Heart right ventricle (tissue), 16 donors: ENCODE measurements around the gene SRP14. TPM values are rescaled to one million over a fixed set of nuclear protein-coding genes. Genes with fewer than 3 reads are reported as not detected.
A peak's percentile ranks its signal among the peaks of the same experiment; 100 is the strongest.

Source experiments
- ATAC-seq, 8 donors: fragments of 200-7000 bp; cut with Tn5 transposase; one replicate each; pipeline ENCODE4 v1.9.1; 2020; ENCODE audit warnings: mild to moderate bottlenecking in 8 of 8, moderate library complexity in 8 of 8, moderate number of reproducible peaks in 1 of 8
- DNase-seq, 2 donors: peaks; one replicate each; pipeline ENCODE4 v3.0.0-alpha.2; 2020
- H3K27ac ChIP-seq, 10 donors: fragments of 200-600 bp; sonication (generic) in 2 of 10; one replicate each; pipeline versions ENCODE4 v1.5.0 to v1.8.0; 2020 to 2022; ENCODE audit warnings: mild to moderate bottlenecking in 3 of 10
- H3K27me3 ChIP-seq, 7 donors: fragments of 200-600 bp; one replicate each; pipeline ENCODE4 v1.8.0; 2021 to 2022; ENCODE audit warnings: mild to moderate bottlenecking in 2 of 7
- H3K36me3 ChIP-seq, 9 donors: fragments of 200-600 bp; sonication (generic) in 1 of 9; one replicate each; pipeline versions ENCODE4 v1.5.0 to v1.8.0; 2020 to 2022; ENCODE audit warnings: mild to moderate bottlenecking in 2 of 9
- H3K4me1 ChIP-seq, 9 donors: fragments of 200-600 bp; sonication (generic) in 1 of 9; one replicate each; pipeline versions ENCODE4 v1.5.0 to v1.8.0; 2020 to 2022; ENCODE audit warnings: mild to moderate bottlenecking in 4 of 9
- H3K4me3 ChIP-seq, 10 donors: fragments of 200-600 bp; sonication (generic) in 2 of 10; one replicate each; pipeline versions ENCODE4 v1.5.0 to v1.8.0; 2020 to 2022; ENCODE audit warnings: mild to moderate bottlenecking in 7 of 10, moderate library complexity in 2 of 10
- H3K9me3 ChIP-seq, 11 donors: fragments of 200-600 bp in 10 of 11; sonication (generic) in 2 of 11; one replicate each; pipeline versions ENCODE4 v1.5.0 to v1.8.0; 2013 to 2022; ENCODE audit warnings: mild to moderate bottlenecking in 2 of 11, control low read depth in 1 of 11, moderate library complexity in 1 of 11
- WGBS, 2 donors: extraction: QIAGEN DNeasy Blood & Tissue Kit; methylation state at CpG; one replicate each; pipeline ENCODE4 v1.1.7; 2013; ENCODE audit warnings: inconsistent platforms in 1 of 2; 5-methylcytosine and 5-hydroxymethylcytosine counted together
- intact Hi-C, 10 donors: fragments of 100-400 bp; cut with DNase I; formaldehyde crosslinking; loops; one replicate each; pipeline versions ENCODE4 v1.11.1 to v1.14.2; 2022
- polyA plus RNA-seq, 2 donors: library from polyadenylated mRNA; stranded (reverse); fragments of 200-250 nt; gene quantifications; one replicate each; pipeline ENCODE4 v1.2.3, GENCODE V29; 2013
- total RNA-seq, 10 donors: library from RNA; stranded (reverse); fragmentation: NEBNext Ultra II Directional in 3 of 10; extraction: Animal tissue kit (Norgen Biotek cat#: 25700) in 3 of 10; gene quantifications; one replicate each; pipeline versions ENCODE4 v1.2.1 to v1.2.4, GENCODE V29; 2021 to 2023
- TF ChIP-seq, protein P1 (sequence below), 9 donors: fragments of 200-600 bp; sonication (generic) in 2 of 9; IDR thresholded peaks; one replicate each; pipeline versions ENCODE4 v1.5.0 to v1.8.0; 2021 to 2022; ENCODE audit warnings: antibody characterized with exemption in 9 of 9, mild to moderate bottlenecking in 5 of 9, moderate library complexity in 1 of 9
- donor health status: Arrhythmogenic right ventricular cardiomyopathy.
- donor health status: ischemic (EF 13 %, LVEDD 7.1; RV severe dilation, severe dysfunction).
- donor health status: healthy with polysubstance abuse.
- donor health status: DM: no; HTN: yes; CAD: no.
- donor health status: DM: no; HTN: no; CAD: no.
- donor health status: ischemic (EF 25% LVEDD 6.9; RV normal size, moderate dysfunction).
- donor health status: ischemic (EF 25% LVEDD 5.7; RV mildly dilated, moderate dysfunction).
- donor health status: healthy.
- donor health status: DM: yes; HTN: yes; CAD: no.
- donor health status: Ischemic cardiomyopathy.
- donor health status: ischemic (EF 35%, LVEDD 5.7; RV mildly dilated, moderate dysfunction).
- donor health status: nonischemic (EF 11% LVEDD 7.7; RV severe dilation, severe dysfunction).
- donor health status: DM: yes; HTN: yes; CAD: no.
- donor health status: PGD.
- donor health status: ischemic (EF 29% LVEDD 5.4; RV normal size, mild dysfunction).
- donor health status: nonischemic (EF 23%, LVEDD 6.1; RV moderate dilation, normal function).

The SRP14 gene
- total and polyA plus RNA-seq, 12 donors, result 189 to 699 (median 216) TPM

DNA sequence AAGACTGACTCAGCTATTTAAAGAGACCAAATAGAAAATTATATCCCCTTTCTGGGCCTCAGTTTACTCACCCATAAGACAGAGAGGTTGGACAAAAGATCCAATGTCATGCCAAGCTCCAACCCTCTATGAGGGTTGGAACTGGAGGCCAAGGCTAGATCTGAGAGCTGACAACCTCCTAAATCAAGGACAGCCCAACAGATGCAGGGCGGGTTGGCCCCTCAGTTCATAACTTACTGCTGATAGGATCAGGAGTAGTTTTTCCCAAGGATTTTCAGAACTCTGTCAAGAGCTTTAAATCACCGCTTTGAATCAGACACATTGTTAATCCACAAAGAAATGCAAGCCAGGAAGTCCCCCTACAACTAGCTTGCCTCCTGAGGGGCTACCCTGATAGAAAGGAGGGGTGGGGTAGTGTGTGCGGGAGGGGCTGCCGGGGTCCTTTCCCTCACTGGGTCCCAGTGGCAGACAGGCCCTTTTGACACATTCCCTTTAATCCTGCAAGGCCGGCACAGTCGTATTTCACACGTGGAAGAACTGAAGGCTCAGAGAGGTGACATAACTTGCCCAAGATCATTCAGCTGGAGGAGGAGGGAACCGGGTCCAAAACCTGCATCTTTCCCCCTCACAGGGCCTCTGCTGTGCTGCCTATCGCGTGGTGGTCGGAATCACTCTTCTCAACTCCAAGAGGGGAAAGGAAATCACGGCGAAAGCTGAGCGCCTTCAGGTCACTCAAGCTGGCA is 48.3 kb upstream of the SRP14 start:
- 60 to 68% methylated on average over 14 of the region's 14 CpGs for WGBS, 2 donors
- H3K4me3 ChIP-seq, result no peak overlapping the region
- no peaks in the 10 kb centered on the region for H3K9me3 ChIP-seq
- ATAC-seq (no peak), DNase-seq (no peak)
- no peak overlapping the region for H3K27ac ChIP-seq
- intact Hi-C loops, result loop anchor here in 1 of 10 donors (5.0 kb wide), 1 partner anchor 35 kb away; no protein-coding TSS in a partner anchor
- peaks cover 0 to 23% (median 0%) of the 10 kb centered on the region in 9 donors for H3K36me3 ChIP-seq
- H3K4me1 ChIP-seq, result peaks cover 15 to 70% (median 41%) of the 10 kb centered on the region in 9 donors
- TF ChIP-seq, protein P1, sequence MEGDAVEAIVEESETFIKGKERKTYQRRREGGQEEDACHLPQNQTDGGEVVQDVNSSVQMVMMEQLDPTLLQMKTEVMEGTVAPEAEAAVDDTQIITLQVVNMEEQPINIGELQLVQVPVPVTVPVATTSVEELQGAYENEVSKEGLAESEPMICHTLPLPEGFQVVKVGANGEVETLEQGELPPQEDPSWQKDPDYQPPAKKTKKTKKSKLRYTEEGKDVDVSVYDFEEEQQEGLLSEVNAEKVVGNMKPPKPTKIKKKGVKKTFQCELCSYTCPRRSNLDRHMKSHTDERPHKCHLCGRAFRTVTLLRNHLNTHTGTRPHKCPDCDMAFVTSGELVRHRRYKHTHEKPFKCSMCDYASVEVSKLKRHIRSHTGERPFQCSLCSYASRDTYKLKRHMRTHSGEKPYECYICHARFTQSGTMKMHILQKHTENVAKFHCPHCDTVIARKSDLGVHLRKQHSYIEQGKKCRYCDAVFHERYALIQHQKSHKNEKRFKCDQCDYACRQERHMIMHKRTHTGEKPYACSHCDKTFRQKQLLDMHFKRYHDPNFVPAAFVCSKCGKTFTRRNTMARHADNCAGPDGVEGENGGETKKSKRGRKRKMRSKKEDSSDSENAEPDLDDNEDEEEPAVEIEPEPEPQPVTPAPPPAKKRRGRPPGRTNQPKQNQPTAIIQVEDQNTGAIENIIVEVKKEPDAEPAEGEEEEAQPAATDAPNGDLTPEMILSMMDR (IDR thresholded peaks at IDR 0.05), result no peak
- no peaks in the 10 kb centered on the region for H3K27me3 ChIP-seq

DNA sequence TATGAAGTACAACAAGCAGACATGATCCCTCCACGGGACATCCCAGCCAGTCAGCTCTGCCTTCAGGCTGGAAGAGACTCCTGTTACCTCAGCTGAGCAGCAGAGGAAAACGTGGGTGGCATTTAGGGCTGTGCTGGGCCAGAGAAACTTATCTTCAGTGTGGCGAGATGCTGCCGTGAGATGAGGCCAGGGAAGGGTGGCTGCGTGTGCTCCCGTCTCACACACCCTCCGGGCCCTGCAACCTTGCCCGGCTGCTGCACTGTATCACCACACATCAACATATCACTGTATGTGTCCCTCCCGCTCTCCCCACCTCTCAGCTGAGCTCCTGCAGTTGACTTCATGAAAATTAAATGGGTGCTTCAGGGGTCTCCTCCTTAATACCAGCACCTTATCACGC is 46.3 kb upstream of the SRP14 start:
- Histone ChIP-seq H3K27me3 (no peaks in the 10 kb centered on the region), H3K4me3 (no peak overlapping the region), H3K4me1 (peaks cover 14 to 72% (median 45%) of the 10 kb centered on the region in 9 donors), H3K27ac (no peak overlapping the region), H3K9me3 (no peaks in the 10 kb centered on the region), H3K36me3 (peaks cover 0 to 7% (median 0%) of the 10 kb centered on the region in 9 donors)
- WGBS, 2 donors, result 47 to 54% methylated on average over 10 of the region's 10 CpGs
- ATAC-seq (no peak), DNase-seq (no peak)
- intact Hi-C loops, result loop anchor here in 1 of 10 donors (5.0 kb wide), 1 partner anchor 33 kb away; no protein-coding TSS in a partner anchor
- TF ChIP-seq, protein P1 (IDR thresholded peaks at IDR 0.05), result no peak

DNA sequence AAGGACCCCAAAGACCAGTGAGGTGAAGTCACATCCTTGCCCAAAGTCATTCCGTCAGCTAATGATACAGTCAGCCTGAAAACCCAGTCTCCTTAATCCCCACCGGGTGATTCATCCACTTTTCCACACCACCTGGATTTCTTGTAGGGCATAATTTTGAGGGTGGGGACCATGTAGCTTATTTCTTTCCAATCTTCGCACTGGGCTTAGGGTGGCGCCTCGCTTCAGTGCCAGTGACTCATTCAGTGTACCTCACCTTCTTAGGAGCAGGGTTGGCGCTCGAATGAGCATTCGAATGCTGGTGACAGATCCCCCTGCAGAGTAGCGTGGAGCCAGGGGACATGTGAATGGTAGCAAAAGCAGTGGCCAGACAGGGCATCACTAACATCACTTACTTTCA is 45.7 kb upstream of the SRP14 start:
- H3K4me1 ChIP-seq, result peaks cover 14 to 69% (median 44%) of the 10 kb centered on the region in 9 donors
- H3K27ac ChIP-seq, result no peak overlapping the region
- ATAC-seq, result no peak
- H3K36me3 ChIP-seq, result peaks cover 0 to under 1% (median 0%) of the 10 kb centered on the region in 9 donors
- intact Hi-C loops, result loop anchor here in 2 of 10 donors (5.0 kb wide), 2 partner anchors 32 to 37 kb away; no protein-coding TSS in a partner anchor
- TF ChIP-seq, protein P1 (IDR thresholded peaks at IDR 0.05), result no peak
- no peak overlapping the region for H3K4me3 ChIP-seq
- no peaks in the 10 kb centered on the region for H3K27me3 ChIP-seq
- 94 to 95% methylated on average over 9 of the region's 9 CpGs for WGBS, 2 donors
- DNase-seq, result no peak
- H3K9me3 ChIP-seq, result no peaks in the 10 kb centered on the region

DNA sequence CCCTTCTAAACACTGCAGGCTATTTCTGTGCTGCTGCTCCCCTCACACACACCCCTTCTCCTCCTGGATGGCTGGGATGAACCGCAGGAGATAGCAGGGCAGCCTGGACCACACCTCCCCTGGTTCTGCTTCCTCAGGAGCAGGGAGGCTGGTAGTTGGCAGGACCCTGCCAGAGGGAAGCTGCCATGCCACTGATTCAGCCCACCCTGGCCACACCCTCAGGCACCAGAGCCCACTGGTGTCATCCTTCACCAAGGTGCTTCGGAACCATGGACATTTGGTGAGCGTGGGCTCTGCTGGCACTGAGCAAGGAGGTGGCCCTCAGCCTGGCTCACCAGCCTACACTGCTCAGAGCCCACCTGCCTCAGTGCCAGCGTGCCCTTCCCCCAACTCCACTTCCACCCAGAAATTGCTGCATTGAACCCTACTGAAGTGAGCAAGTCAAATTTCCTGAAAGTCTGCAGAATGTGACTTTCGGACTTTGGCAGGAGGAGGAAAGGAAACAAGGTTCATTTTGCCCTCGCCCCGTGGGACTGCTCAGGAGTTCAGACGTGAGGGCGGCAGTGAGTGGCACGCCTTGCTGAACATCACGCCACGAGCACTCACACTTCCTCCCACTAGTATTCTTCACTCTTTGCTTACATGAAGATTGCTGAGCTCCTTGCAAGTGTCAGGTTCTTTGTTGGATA is 43.4 kb upstream of the SRP14 start:
- intact Hi-C loops, result loop anchor here in 1 of 10 donors (5.0 kb wide), 1 partner anchor 35 kb away; no protein-coding TSS in a partner anchor
- peak overlapping the region in 9 of 10 donors; percentile 21 to 52 (median 42) for H3K4me3 ChIP-seq
- H3K4me1 ChIP-seq, result peaks cover 8 to 46% (median 30%) of the 10 kb centered on the region in 9 donors
- no peaks in the 10 kb centered on the region for H3K36me3 ChIP-seq
- WGBS, 2 donors, result 54 to 67% methylated on average over 12 of the region's 12 CpGs
- H3K27ac ChIP-seq, result peak overlapping the region; percentile 4 to 90 (median 76)
- no peaks in the 10 kb centered on the region for H3K9me3 ChIP-seq
- H3K27me3 ChIP-seq, result no peaks in the 10 kb centered on the region
- TF ChIP-seq, protein P1 (IDR thresholded peaks at IDR 0.05), result no peak
- DNase-seq (no peak), ATAC-seq (peak; percentile 5 to 49 (median 24))
